ENCODE results near the gene COX7B.
"Not testable (repeated sequence)": the region's sequence is repeated elsewhere in the genome, so short reads cannot be mapped to it uniquely, and the experiment has no call there.

COX7B gene, protein sequence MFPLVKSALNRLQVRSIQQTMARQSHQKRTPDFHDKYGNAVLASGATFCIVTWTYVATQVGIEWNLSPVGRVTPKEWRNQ

DNA sequence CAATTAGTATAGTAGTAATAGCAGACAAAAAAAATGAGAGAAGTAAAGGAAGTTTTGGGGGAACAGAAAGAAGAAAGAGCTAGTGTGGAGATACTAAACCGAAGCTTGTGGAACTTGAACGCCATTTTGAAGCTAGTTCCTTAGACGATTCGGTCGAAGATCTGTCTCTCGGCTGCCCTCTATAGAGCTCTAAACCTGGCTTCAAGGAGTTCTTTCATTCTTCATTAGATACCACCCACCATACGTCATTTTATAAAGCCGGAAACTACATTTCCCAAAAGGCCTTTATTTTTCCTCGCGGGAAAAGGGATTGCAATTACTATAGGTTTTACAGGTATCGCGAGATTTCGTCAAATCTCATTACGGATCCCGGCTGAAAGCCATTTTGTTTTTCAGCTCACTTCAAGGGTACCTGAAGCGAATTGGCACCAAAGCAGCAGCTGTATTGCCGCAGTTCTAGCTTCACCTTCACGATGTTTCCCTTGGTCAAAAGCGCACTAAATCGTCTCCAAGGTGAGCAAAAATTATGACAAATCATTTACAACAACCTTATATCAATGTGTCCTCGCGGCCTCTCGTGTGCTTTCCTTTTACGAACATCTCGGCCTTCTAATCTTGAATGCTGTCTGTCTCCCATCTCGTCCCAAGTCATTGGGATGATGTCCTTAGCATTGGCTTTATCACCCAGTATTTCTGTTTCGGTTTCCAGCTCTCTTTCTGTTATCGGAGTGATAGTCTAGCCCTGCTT lies at the start of gene COX7B:
Gene COX7B, plus strand, starts transcription at position 388 of the 748 bp plus-strand sequence. Its CDS starts 86 bp downstream, at position 474.
- H3K4me3 ChIP-seq (ENCODE audit: low read depth, low read length) = peak within 1 kb of the TSS; percentile 71
- peak within 1 kb of the TSS; percentile 82 for H3K27ac ChIP-seq
- TF ChIP-seq, protein P1, sequence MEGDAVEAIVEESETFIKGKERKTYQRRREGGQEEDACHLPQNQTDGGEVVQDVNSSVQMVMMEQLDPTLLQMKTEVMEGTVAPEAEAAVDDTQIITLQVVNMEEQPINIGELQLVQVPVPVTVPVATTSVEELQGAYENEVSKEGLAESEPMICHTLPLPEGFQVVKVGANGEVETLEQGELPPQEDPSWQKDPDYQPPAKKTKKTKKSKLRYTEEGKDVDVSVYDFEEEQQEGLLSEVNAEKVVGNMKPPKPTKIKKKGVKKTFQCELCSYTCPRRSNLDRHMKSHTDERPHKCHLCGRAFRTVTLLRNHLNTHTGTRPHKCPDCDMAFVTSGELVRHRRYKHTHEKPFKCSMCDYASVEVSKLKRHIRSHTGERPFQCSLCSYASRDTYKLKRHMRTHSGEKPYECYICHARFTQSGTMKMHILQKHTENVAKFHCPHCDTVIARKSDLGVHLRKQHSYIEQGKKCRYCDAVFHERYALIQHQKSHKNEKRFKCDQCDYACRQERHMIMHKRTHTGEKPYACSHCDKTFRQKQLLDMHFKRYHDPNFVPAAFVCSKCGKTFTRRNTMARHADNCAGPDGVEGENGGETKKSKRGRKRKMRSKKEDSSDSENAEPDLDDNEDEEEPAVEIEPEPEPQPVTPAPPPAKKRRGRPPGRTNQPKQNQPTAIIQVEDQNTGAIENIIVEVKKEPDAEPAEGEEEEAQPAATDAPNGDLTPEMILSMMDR (IDR thresholded peaks at IDR 0.05; ENCODE audit: low read depth, low read length, missing control alignments) = peak; percentile 60
- H3K36me3 ChIP-seq (replicated peaks) = no peaks in the 10 kb centered on the region
- peak; percentile 91 for DNase-seq
- H3K27me3 ChIP-seq (replicated peaks) = no peaks in the 10 kb centered on the region
- in situ Hi-C loops (cut with HindIII; ENCODE audit: low pct_ligation_motif_present, low sequenced_read_pairs) = no loop called here

DNA sequence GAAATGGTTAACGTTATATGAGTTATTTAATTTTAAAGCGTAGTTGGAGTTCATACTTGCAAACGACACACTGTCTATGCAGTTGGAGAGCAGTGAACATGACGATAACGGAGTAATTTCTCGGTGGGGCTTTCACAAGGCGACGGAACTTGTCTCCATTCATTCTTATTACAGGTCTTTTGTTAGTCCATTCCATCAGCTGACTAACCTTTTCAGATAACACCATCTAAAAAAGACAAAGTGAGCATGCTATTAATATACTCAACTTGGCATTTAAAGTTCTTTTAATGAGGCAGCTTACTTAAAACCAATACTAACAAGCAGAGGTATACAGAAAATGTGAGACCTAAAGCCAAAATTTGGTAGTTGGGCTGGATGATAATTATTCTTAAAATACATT lies 23.9 kb upstream of the COX7B start:
- Histone ChIP-seq H3K36me3 (replicated peaks) (no peaks in the 10 kb centered on the region), H3K27me3 (replicated peaks) (no peaks in the 10 kb centered on the region), H3K4me3 (ENCODE audit: low read depth, low read length) (no peak overlapping the region), H3K27ac (no peak overlapping the region)
- TF ChIP-seq, protein P1 (IDR thresholded peaks at IDR 0.05; ENCODE audit: low read depth, low read length, missing control alignments) = no peak
- in situ Hi-C loops (cut with HindIII; ENCODE audit: low pct_ligation_motif_present, low sequenced_read_pairs) = no loop called here
- DNase-seq = no peak

GRCh38 chrX:77881418-77881817 lies 17.9 kb upstream of the COX7B start:
- H3K36me3 ChIP-seq (replicated peaks); H3K27me3 ChIP-seq (replicated peaks); DNase-seq; in situ Hi-C loops (cut with HindIII; ENCODE audit: low pct_ligation_motif_present, low sequenced_read_pairs); H3K4me3 ChIP-seq (ENCODE audit: low read depth, low read length); H3K27ac ChIP-seq: not testable (repeated sequence)

DNA sequence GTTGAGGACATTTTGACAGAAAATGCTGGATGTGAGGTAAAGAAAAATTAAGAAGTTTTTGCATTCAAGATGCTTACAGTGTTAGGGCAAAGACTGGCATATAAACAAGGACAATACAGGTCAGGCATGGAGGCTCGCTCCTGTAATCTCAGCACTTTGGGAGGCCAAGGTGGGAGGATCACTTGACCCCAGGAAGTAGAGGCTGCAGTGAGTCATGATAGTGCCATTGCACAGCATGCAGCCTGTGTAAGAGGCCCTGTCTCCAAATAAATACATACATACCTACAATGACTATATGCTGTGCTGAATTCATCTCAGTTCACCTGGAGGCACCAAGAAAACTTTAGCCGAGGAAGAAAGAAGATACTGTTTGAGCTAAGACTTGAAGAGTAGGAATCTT lies 6.4 kb upstream of the COX7B start:
- Histone ChIP-seq H3K27me3 (replicated peaks) (no peaks in the 10 kb centered on the region), H3K36me3 (replicated peaks) (no peaks in the 10 kb centered on the region), H3K27ac (no peak overlapping the region), H3K4me3 (ENCODE audit: low read depth, low read length) (no peak overlapping the region)
- TF ChIP-seq, protein P1 (IDR thresholded peaks at IDR 0.05; ENCODE audit: low read depth, low read length, missing control alignments) = no peak
- in situ Hi-C loops (cut with HindIII; ENCODE audit: low pct_ligation_motif_present, low sequenced_read_pairs) = no loop called here
- no peak for DNase-seq

- Histone ChIP-seq H3K27me3 (replicated peaks) (no peaks in the 10 kb centered on the region), H3K4me3 (ENCODE audit: low read depth, low read length) (no peak overlapping the region), H3K27ac (no peak overlapping the region), H3K36me3 (replicated peaks) (no peaks in the 10 kb centered on the region)
- TF ChIP-seq, protein P1 (IDR thresholded peaks at IDR 0.05; ENCODE audit: low read depth, low read length, missing control alignments) = no peak
- in situ Hi-C loops (cut with HindIII; ENCODE audit: low pct_ligation_motif_present, low sequenced_read_pairs) = no loop called here
- no peak for DNase-seq
Measured at GRCh38 chrX:77893713-77894112, 5.6 kb upstream of the COX7B start.

- no peaks in the 10 kb centered on the region for H3K27me3 ChIP-seq (replicated peaks)
- in situ Hi-C loops (cut with HindIII; ENCODE audit: low pct_ligation_motif_present, low sequenced_read_pairs) = no loop called here
- H3K36me3 ChIP-seq (replicated peaks) = no peaks in the 10 kb centered on the region
- TF ChIP-seq, protein P1 (IDR thresholded peaks at IDR 0.05; ENCODE audit: low read depth, low read length, missing control alignments) = no peak
- H3K4me3 ChIP-seq (ENCODE audit: low read depth, low read length) = peak within 1 kb of the TSS; percentile 86
- peak within 1 kb of the TSS; percentile 93 for H3K27ac ChIP-seq
- DNase-seq = peak; percentile 92
Measured at GRCh38 chrX:77894921-77895886, 4.1 kb upstream of the COX7B start, which contains the start of gene MAGT1. MAGT1 (minus strand) TSS chrX:77895435; CDS start chrX:77895410, 25 bp downstream.

Measured in brain microvascular endothelial cell (primary cell).